GM19035 (cell line): ENCODE data around the gene PSD2.

Source experiments
- ATAC-seq: cut with Tn5 transposase; IDR thresholded peaks from one replicate; pipeline ENCODE4 v1.9.1; 2021; ENCODE audit not compliant: unreplicated experiment

Gene PSD2

GRCh38 chr5:139854029-139854605 lies 58.5 kb downstream of the PSD2 start:
- no peak for ATAC-seq

- ATAC-seq = no peak
Observed at GRCh38 chr5:139854953-139855352, 59.3 kb downstream of the PSD2 start.

GRCh38 chr5:139855451-139855850 lies 59.8 kb downstream of the PSD2 start:
- no peak for ATAC-seq

GRCh38 chr5:139855946-139856540 lies 60.4 kb downstream of the PSD2 start:
- ATAC-seq = no peak

- no peak for ATAC-seq
Observed at GRCh38 chr5:139856714-139857113, 61.1 kb downstream of the PSD2 start.

- no peak for ATAC-seq
Observed at GRCh38 chr5:139859013-139859412, 63.4 kb downstream of the PSD2 start.

- ATAC-seq = no peak
Observed at GRCh38 chr5:139861021-139861888, 65.6 kb downstream of the PSD2 start.

- ATAC-seq = no peak
Observed at GRCh38 chr5:139861889-139862207, 66.2 kb downstream of the PSD2 start.

- ATAC-seq = no peak
Observed at GRCh38 chr5:139862313-139862712, 66.7 kb downstream of the PSD2 start.

GRCh38 chr5:139862803-139863202 lies 67.2 kb downstream of the PSD2 start:
- ATAC-seq = no peak

- ATAC-seq = no peak
Observed at GRCh38 chr5:139863361-139863760, 67.8 kb downstream of the PSD2 start.

- no peak for ATAC-seq
Observed at GRCh38 chr5:139863855-139864558, 68.4 kb downstream of the PSD2 start.

- ATAC-seq = no peak
Observed at GRCh38 chr5:139864716-139865483, 69.3 kb downstream of the PSD2 start.

- no peak for ATAC-seq
Observed at GRCh38 chr5:139867109-139867508, 71.5 kb downstream of the PSD2 start.

GRCh38 chr5:139867581-139867980 lies 72.0 kb downstream of the PSD2 start:
- ATAC-seq = no peak

GRCh38 chr5:139869042-139869790 lies 73.6 kb downstream of the PSD2 start:
- no peak for ATAC-seq

- ATAC-seq = no peak
Observed at GRCh38 chr5:139870677-139871076, 75.1 kb downstream of the PSD2 start.

GRCh38 chr5:139871614-139872013 lies 76.0 kb downstream of the PSD2 start:
- no peak for ATAC-seq

- no peak for ATAC-seq
Observed at GRCh38 chr5:139872052-139872766, 76.6 kb downstream of the PSD2 start.
